DND-41 (cell line): ENCODE data around the gene PRPF6.
A peak's percentile ranks its signal among the peaks of the same experiment; 100 is the strongest.

Source experiments
- ATAC-seq: fragments of 200-7000 bp; cut with Tn5 transposase; 3 replicates; pipeline ENCODE4 v1.9.1; 2021; ENCODE audit warnings: low read depth; ENCODE audit not compliant: insufficient read depth
- DNase-seq: peaks from one replicate; pipeline ENCODE4 v3.0.0-alpha.2; 2020
- H2AFZ ChIP-seq: 2 replicates; pipeline ENCODE4 v1.6.0; 2012; ENCODE audit warnings: low read depth, low read length
- H3K27ac ChIP-seq: 2 replicates; pipeline ENCODE4 v1.5.1; 2012; ENCODE audit warnings: low read length, inconsistent platforms
- H3K27me3 ChIP-seq: fragments of 200-600 bp; sonication (generic); 2 replicates; pipeline ENCODE4 v1.6.0; 2012; ENCODE audit warnings: low read length, mild to moderate bottlenecking, inconsistent platforms; ENCODE audit not compliant: insufficient read depth, poor library complexity
- H3K36me3 ChIP-seq: 2 replicates; pipeline ENCODE4 v1.5.1; 2012; ENCODE audit warnings: low read length, inconsistent platforms; ENCODE audit not compliant: insufficient read depth
- H3K4me1 ChIP-seq: 2 replicates; pipeline ENCODE4 v1.5.1; 2012; ENCODE audit warnings: mild to moderate bottlenecking, low read length; ENCODE audit not compliant: insufficient read depth
- H3K4me2 ChIP-seq: 2 replicates; pipeline ENCODE4 v1.6.0; 2012; ENCODE audit warnings: mild to moderate bottlenecking, moderate library complexity, low read length, inconsistent platforms; ENCODE audit not compliant: insufficient read depth
- H3K4me3 ChIP-seq, 2 experiments: fragments of 200-600 bp in 1 of 2; shearing (Covaris generic) in 1 of 2; 2 replicates each; pipeline ENCODE4 v1.5.1; 2012 to 2016; ENCODE audit warnings: inconsistent platforms in 2 of 2, low read length in 2 of 2, mild to moderate bottlenecking in 2 of 2, low read depth in 1 of 2, moderate library complexity in 1 of 2
- H3K79me2 ChIP-seq: 2 replicates; pipeline ENCODE4 v1.6.0; 2012; ENCODE audit warnings: low read length, inconsistent platforms; ENCODE audit not compliant: insufficient read depth
- H3K9ac ChIP-seq: 2 replicates; pipeline ENCODE4 v1.6.0; 2012; ENCODE audit warnings: low read depth, mild to moderate bottlenecking, inconsistent platforms, low read length, moderate library complexity
- H3K9me3 ChIP-seq: 2 replicates; pipeline ENCODE4 v1.5.1; 2012; ENCODE audit warnings: low read length, moderate library complexity, mild to moderate bottlenecking, inconsistent platforms; ENCODE audit not compliant: insufficient read depth, severe bottlenecking
- H4K20me1 ChIP-seq: 2 replicates; pipeline ENCODE4 v1.6.0; 2012; ENCODE audit warnings: low read length; ENCODE audit not compliant: insufficient read depth
- EZH2 ChIP-seq: IDR thresholded peaks from 3 replicates; pipeline ENCODE4 v1.6.1; 2012; ENCODE audit warnings: borderline replicate concordance, low read depth, mild to moderate bottlenecking, moderate library complexity, low read length, inconsistent platforms; ENCODE audit not compliant: severe bottlenecking
- TF ChIP-seq, protein P1 (sequence below): IDR thresholded peaks from 2 replicates; pipeline ENCODE4 v1.5.1; 2012; ENCODE audit warnings: borderline replicate concordance, low read length, moderate library complexity, mild to moderate bottlenecking; ENCODE audit not compliant: poor library complexity, severe bottlenecking; ENCODE audit errors: extremely low read depth

The PRPF6 gene

DNA sequence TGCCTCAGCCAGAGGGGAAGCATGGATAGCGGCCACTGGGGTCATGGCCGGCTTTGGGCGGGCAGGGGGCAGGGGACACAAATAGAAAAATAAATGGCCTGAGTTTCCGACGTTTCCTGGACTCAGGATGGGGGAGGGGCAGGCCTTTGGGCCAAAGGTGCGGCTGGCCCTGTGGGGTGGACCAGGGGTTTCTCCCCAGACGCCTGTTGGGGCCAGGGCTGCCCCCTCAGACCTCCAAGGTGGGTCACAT lies 75.6 kb downstream of the PRPF6 start:
- Histone ChIP-seq H3K4me3 (no peak overlapping the region), H4K20me1 (no peaks in the 10 kb centered on the region), H3K79me2 (no peaks in the 10 kb centered on the region), H3K9me3 (no peaks in the 10 kb centered on the region), H3K4me1 (peaks cover 4% of the 10 kb centered on the region; the same call in 1 of the 2 replicates), H3K9ac (no peak overlapping the region), H3K36me3 (no peaks in the 10 kb centered on the region), H3K27me3 (no peaks in the 10 kb centered on the region), H3K4me2 (no peak overlapping the region), H3K27ac (no peak overlapping the region), H2AFZ (no peak overlapping the region)
- no peak for ATAC-seq
- DNase-seq = no peak
- TF ChIP-seq EZH2 = no peak
- TF ChIP-seq, protein P1, sequence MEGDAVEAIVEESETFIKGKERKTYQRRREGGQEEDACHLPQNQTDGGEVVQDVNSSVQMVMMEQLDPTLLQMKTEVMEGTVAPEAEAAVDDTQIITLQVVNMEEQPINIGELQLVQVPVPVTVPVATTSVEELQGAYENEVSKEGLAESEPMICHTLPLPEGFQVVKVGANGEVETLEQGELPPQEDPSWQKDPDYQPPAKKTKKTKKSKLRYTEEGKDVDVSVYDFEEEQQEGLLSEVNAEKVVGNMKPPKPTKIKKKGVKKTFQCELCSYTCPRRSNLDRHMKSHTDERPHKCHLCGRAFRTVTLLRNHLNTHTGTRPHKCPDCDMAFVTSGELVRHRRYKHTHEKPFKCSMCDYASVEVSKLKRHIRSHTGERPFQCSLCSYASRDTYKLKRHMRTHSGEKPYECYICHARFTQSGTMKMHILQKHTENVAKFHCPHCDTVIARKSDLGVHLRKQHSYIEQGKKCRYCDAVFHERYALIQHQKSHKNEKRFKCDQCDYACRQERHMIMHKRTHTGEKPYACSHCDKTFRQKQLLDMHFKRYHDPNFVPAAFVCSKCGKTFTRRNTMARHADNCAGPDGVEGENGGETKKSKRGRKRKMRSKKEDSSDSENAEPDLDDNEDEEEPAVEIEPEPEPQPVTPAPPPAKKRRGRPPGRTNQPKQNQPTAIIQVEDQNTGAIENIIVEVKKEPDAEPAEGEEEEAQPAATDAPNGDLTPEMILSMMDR = no peak

GRCh38 chr20:64056889-64057627 lies 76.1 kb downstream of the PRPF6 start:
- no peak overlapping the region for H2AFZ ChIP-seq
- no peak overlapping the region for H3K27ac ChIP-seq
- no peaks in the 10 kb centered on the region for H3K27me3 ChIP-seq
- DNase-seq (no peak), ATAC-seq (peak; percentile 9; the same call in 2 of the 3 replicates)
- H3K9ac ChIP-seq = no peak overlapping the region
- H3K4me2 ChIP-seq = no peak overlapping the region
- H3K4me3 ChIP-seq = no peak overlapping the region
- no peaks in the 10 kb centered on the region for H4K20me1 ChIP-seq
- no peak for TF ChIP-seq EZH2
- TF ChIP-seq, protein P1 = no peak
- no peaks in the 10 kb centered on the region for H3K36me3 ChIP-seq
- no peaks in the 10 kb centered on the region for H3K9me3 ChIP-seq
- H3K79me2 ChIP-seq = no peaks in the 10 kb centered on the region
- peaks cover 6% of the 10 kb centered on the region for H3K4me1 ChIP-seq

- ATAC-seq = peak; percentile 85
- H3K9me3 ChIP-seq = no peaks in the 10 kb centered on the region
- peaks cover 13% of the 10 kb centered on the region for H3K4me1 ChIP-seq
- no peaks in the 10 kb centered on the region for H3K79me2 ChIP-seq
- no peak overlapping the region for H3K9ac ChIP-seq
- no peaks in the 10 kb centered on the region for H4K20me1 ChIP-seq
- H3K36me3 ChIP-seq = no peaks in the 10 kb centered on the region
- peak; percentile 82 for DNase-seq
- no peak overlapping the region for H3K27ac ChIP-seq
- no peaks in the 10 kb centered on the region for H3K27me3 ChIP-seq
- no peak for TF ChIP-seq EZH2
- TF ChIP-seq, protein P1 = peak; percentile 96
- no peak overlapping the region for H3K4me2 ChIP-seq
- no peak overlapping the region for H2AFZ ChIP-seq
- H3K4me3 ChIP-seq = no peak overlapping the region
Measured at GRCh38 chr20:64057628-64058498, 76.9 kb downstream of the PRPF6 start.
